HEK293T (cell line): ENCODE data around the gene IL2RA.

Source experiments
- ARNT ChIP-seq: fragments of 450-650 bp; IDR thresholded peaks from 2 replicates; pipeline ENCODE4 v1.6.1; 2017; ENCODE audit warnings: mild to moderate bottlenecking
- BHLHE40 ChIP-seq: fragments of 450-650 bp; IDR thresholded peaks from 2 replicates; pipeline ENCODE4 v1.6.1; 2016; ENCODE audit warnings: mild to moderate bottlenecking, moderate library complexity, borderline replicate concordance
- CTBP1 ChIP-seq: fragments of 450-650 bp; IDR thresholded peaks from 2 replicates; pipeline ENCODE4 v1.6.1; 2016; ENCODE audit warnings: borderline replicate concordance
- ELF4 ChIP-seq: fragments of 450-650 bp; IDR thresholded peaks from 2 replicates; pipeline ENCODE4 v1.6.1; 2017; ENCODE audit warnings: antibody characterized with exemption
- FOXA1 ChIP-seq: fragments of 450-650 bp; IDR thresholded peaks from 2 replicates; pipeline ENCODE4 v1.6.1; 2016; ENCODE audit warnings: mild to moderate bottlenecking
- FOXK2 ChIP-seq: fragments of 450-650 bp; IDR thresholded peaks from 2 replicates; pipeline ENCODE4 v1.6.1; 2016; ENCODE audit warnings: mild to moderate bottlenecking
- FOXM1 ChIP-seq: fragments of 450-650 bp; IDR thresholded peaks from 2 replicates; pipeline ENCODE4 v1.6.1; 2017; ENCODE audit warnings: mild to moderate bottlenecking, borderline replicate concordance
- L3MBTL2 ChIP-seq: fragments of 450-650 bp; conservative IDR thresholded peaks from 2 replicates; pipeline ENCODE4 v1.6.1; 2016; ENCODE audit warnings: mild to moderate bottlenecking
- LEF1 ChIP-seq: fragments of 450-650 bp; IDR thresholded peaks from 2 replicates; pipeline ENCODE4 v1.6.1; 2017; ENCODE audit warnings: mild to moderate bottlenecking, borderline replicate concordance
- NFRKB ChIP-seq: fragments of 450-650 bp; IDR thresholded peaks from 2 replicates; pipeline ENCODE4 v1.6.1; 2016; ENCODE audit warnings: mild to moderate bottlenecking, moderate library complexity
- SUZ12 ChIP-seq: fragments of 450-650 bp; IDR thresholded peaks from 2 replicates; pipeline ENCODE4 v1.6.1; 2016; ENCODE audit warnings: mild to moderate bottlenecking
- TARDBP ChIP-seq: fragments of 450-650 bp; IDR thresholded peaks from 2 replicates; pipeline ENCODE4 v1.6.1; 2016

DNA sequence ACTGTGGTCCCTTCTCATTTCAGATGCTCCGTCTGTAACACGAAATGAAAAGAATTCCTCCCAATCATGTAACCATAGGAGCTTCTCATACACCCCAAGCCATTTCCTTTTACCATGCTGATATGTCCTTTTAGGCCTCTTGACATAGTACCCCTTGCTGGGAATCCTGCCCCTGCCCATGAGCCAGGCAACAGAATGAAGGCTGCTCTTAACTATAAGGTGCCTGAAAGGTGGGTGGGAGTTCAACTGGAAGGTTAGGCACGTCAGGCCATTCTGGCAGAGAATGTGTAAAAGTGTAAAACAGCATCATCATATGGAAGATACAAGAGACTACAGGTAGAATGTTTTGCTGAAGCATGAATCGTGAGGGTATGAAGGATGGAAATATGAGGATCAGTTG is 22.5 kb downstream of the IL2RA start:
- TF ChIP-seq LEF1 = no peak
- TF ChIP-seq SUZ12 = no peak
- no peak for TF ChIP-seq FOXM1
- no peak for TF ChIP-seq FOXA1
- no peak for TF ChIP-seq ARNT
- TF ChIP-seq CTBP1 = no peak
- no peak for TF ChIP-seq NFRKB
- TF ChIP-seq FOXK2 = no peak
- no peak for TF ChIP-seq ELF4
- no peak for TF ChIP-seq TARDBP
- no peak for TF ChIP-seq BHLHE40
- TF ChIP-seq L3MBTL2 = no peak
